Mesenchymal stem cell (in vitro differentiated cells and primary cell): ENCODE measurements around the gene CRIP2.

Experiments used
- DNase-seq: peaks from one replicate; pipeline ENCODE4 v3.0.0-alpha.2; 2013
- H2AFZ ChIP-seq: one replicate; pipeline ENCODE4 v1.6.1; 2013; ENCODE audit warnings: low read depth, mild to moderate bottlenecking, control low read depth, inconsistent platforms, low read length, moderate library complexity
- H2AK5ac ChIP-seq: 2 replicates; pipeline ENCODE4 v1.6.1; 2013; ENCODE audit warnings: low read length, moderate library complexity, mild to moderate bottlenecking, inconsistent platforms; ENCODE audit not compliant: severe bottlenecking
- H2BK120ac ChIP-seq: one replicate; pipeline ENCODE4 v1.6.1; 2013; ENCODE audit warnings: low read depth, mild to moderate bottlenecking, inconsistent platforms, low read length, moderate library complexity
- H2BK12ac ChIP-seq, 2 experiments: one replicate each; pipeline ENCODE4 v1.6.1; 2013; ENCODE audit warnings: inconsistent platforms in 2 of 2, low read length in 2 of 2, mild to moderate bottlenecking in 2 of 2, moderate library complexity in 2 of 2, control low read depth in 1 of 2
- H2BK15ac ChIP-seq: one replicate; pipeline ENCODE4 v1.6.1; 2013; ENCODE audit warnings: mild to moderate bottlenecking, low read depth, inconsistent platforms; ENCODE audit not compliant: poor library complexity, severe bottlenecking
- H2BK5ac ChIP-seq: 2 replicates; pipeline ENCODE4 v1.6.1; 2013; ENCODE audit warnings: low read depth, mild to moderate bottlenecking, low read length, control low read depth, inconsistent platforms; ENCODE audit not compliant: poor library complexity, severe bottlenecking
- H3K14ac ChIP-seq, 2 experiments: one replicate each; pipeline ENCODE4 v1.6.1; 2013; ENCODE audit warnings: inconsistent platforms in 2 of 2, low read length in 2 of 2, control low read depth in 1 of 2, mild to moderate bottlenecking in 1 of 2, moderate library complexity in 1 of 2
- H3K18ac ChIP-seq, 2 experiments: one replicate each; pipeline ENCODE4 v1.6.1; 2013; ENCODE audit warnings: inconsistent platforms in 2 of 2, low read length in 2 of 2, control low read depth in 1 of 2, low read depth in 1 of 2, mild to moderate bottlenecking in 1 of 2
- H3K23ac ChIP-seq, 2 experiments: one replicate each; pipeline ENCODE4 v1.6.1; 2013; ENCODE audit warnings: inconsistent platforms in 2 of 2, low read length in 2 of 2, mild to moderate bottlenecking in 2 of 2, moderate library complexity in 2 of 2, control low read depth in 1 of 2
- H3K27ac ChIP-seq: 2 replicates; pipeline ENCODE4 v1.5.1; 2013; ENCODE audit warnings: mild to moderate bottlenecking, moderate library complexity, low read length, control low read depth, inconsistent platforms; ENCODE audit not compliant: poor library complexity, severe bottlenecking
- H3K27me3 ChIP-seq, 2 experiments: 2 replicates each; pipeline versions ENCODE4 v1.6.1 to v1.7.0; 2013; ENCODE audit warnings: low read length in 2 of 2, mild to moderate bottlenecking in 2 of 2, moderate library complexity in 2 of 2, control low read depth in 1 of 2, inconsistent platforms in 1 of 2; ENCODE audit not compliant: control insufficient read depth in 1 of 2, insufficient read depth in 1 of 2
- H3K36me3 ChIP-seq, 2 experiments: 2 replicates each; pipeline versions ENCODE4 v1.6.1 to v1.7.0; 2013; ENCODE audit warnings: low read length in 2 of 2, control low read depth in 1 of 2, inconsistent platforms in 1 of 2, low read depth in 1 of 2, mild to moderate bottlenecking in 1 of 2; ENCODE audit not compliant: insufficient read depth in 2 of 2, control insufficient read depth in 1 of 2
- H3K4ac ChIP-seq, 2 experiments: one replicate each; pipeline ENCODE4 v1.6.1; 2013; ENCODE audit warnings: inconsistent platforms in 2 of 2, low read length in 2 of 2, mild to moderate bottlenecking in 2 of 2, moderate library complexity in 2 of 2, control low read depth in 1 of 2, low read depth in 1 of 2
- H3K4me1 ChIP-seq: 2 replicates; pipeline ENCODE4 v1.6.1; 2013; ENCODE audit warnings: low read depth, low read length, control low read depth; ENCODE audit not compliant: control insufficient read depth, insufficient read depth
- H3K4me2 ChIP-seq: 2 replicates; pipeline ENCODE4 v1.6.1; 2013; ENCODE audit warnings: low read length, mild to moderate bottlenecking, inconsistent platforms; ENCODE audit not compliant: poor library complexity, severe bottlenecking
- H3K4me3 ChIP-seq, 2 experiments: 2 replicates each; pipeline versions ENCODE4 v1.5.1 to v1.7.0; 2013; ENCODE audit warnings: low read length in 2 of 2, mild to moderate bottlenecking in 2 of 2, control low read depth in 1 of 2, low read depth in 1 of 2; ENCODE audit not compliant: insufficient read depth in 1 of 2
- H3K79me1 ChIP-seq: replicated peaks from 2 replicates; pipeline ENCODE4 v1.6.1; 2013; ENCODE audit warnings: mild to moderate bottlenecking, control low read depth, low read length, inconsistent platforms; ENCODE audit not compliant: poor library complexity, severe bottlenecking
- H3K9ac ChIP-seq: 2 replicates; pipeline ENCODE4 v1.7.0; 2013; ENCODE audit warnings: mild to moderate bottlenecking, low read length, moderate library complexity
- H3K9me3 ChIP-seq: 2 replicates; pipeline ENCODE4 v1.7.0; 2013; ENCODE audit warnings: mild to moderate bottlenecking, low read length; ENCODE audit not compliant: control insufficient read depth
- H4K8ac ChIP-seq: one replicate; pipeline ENCODE4 v1.6.1; 2013; ENCODE audit warnings: inconsistent platforms, mild to moderate bottlenecking, low read length, moderate library complexity
- H4K91ac ChIP-seq: one replicate; pipeline ENCODE4 v1.6.1; 2013; ENCODE audit warnings: mild to moderate bottlenecking, low read length, inconsistent platforms
- WGBS: methylation state at CpG from one replicate; pipeline ENCODE4 v1.1.7; 2013; ENCODE audit warnings: mixed read lengths; 5-methylcytosine and 5-hydroxymethylcytosine counted together

CRIP2 gene

GRCh38 chr14:105472486-105472991 is 2.1 kb upstream of the CRIP2 start:
- H4K8ac ChIP-seq: no peak overlapping the region
- peak overlapping the region in 1 of 2 experiments; percentile 21 for H2BK12ac ChIP-seq
- no peak overlapping the region for H3K27ac ChIP-seq
- H3K4me3 ChIP-seq: no peak overlapping the region
- H3K9me3 ChIP-seq: no peaks in the 10 kb centered on the region
- H3K14ac ChIP-seq: peak overlapping the region in 1 of 2 experiments; percentile 9
- H2BK5ac ChIP-seq: no peak overlapping the region
- no peak overlapping the region for H2AFZ ChIP-seq
- H4K91ac ChIP-seq: peak overlapping the region; percentile 46
- H3K18ac ChIP-seq: peak overlapping the region in 1 of 2 experiments; percentile 8
- H3K23ac ChIP-seq: no peak overlapping the region
- H3K36me3 ChIP-seq: peaks cover 14 to 46% of the 10 kb centered on the region in 2 experiments
- H2BK15ac ChIP-seq: no peak overlapping the region
- WGBS: 96% methylated on average over 12 of the region's 12 CpGs
- peaks cover 13 to 15% of the 10 kb centered on the region in 2 experiments for H3K27me3 ChIP-seq
- H3K4ac ChIP-seq: no peak overlapping the region
- no peak overlapping the region for H3K9ac ChIP-seq
- no peak for DNase-seq
- peaks cover 82% of the 10 kb centered on the region for H3K4me1 ChIP-seq
- H3K4me2 ChIP-seq: no peak overlapping the region
- no peak overlapping the region for H2BK120ac ChIP-seq
- no peaks in the 10 kb centered on the region for H3K79me1 ChIP-seq
- H2AK5ac ChIP-seq: no peak overlapping the region

GRCh38 chr14:105473033-105473676 is 1.5 kb upstream of the CRIP2 start:
- 71% methylated on average over 7 of the region's 7 CpGs for WGBS

GRCh38 chr14:105473677-105474482 is 741 bp upstream of the CRIP2 start:
- Histone ChIP-seq H3K4me3 (peak overlapping the region; percentile 69 to 76), H3K18ac (peak overlapping the region in 1 of 2 experiments; percentile 59), H3K27me3 (peaks cover 13 to 15% of the 10 kb centered on the region in 2 experiments), H2AFZ (no peak overlapping the region), H4K91ac (no peak overlapping the region), H3K27ac (no peak overlapping the region), H3K79me1 (no peaks in the 10 kb centered on the region), H3K4me1 (peaks cover 78% of the 10 kb centered on the region), H4K8ac (no peak overlapping the region), H2BK15ac (no peak overlapping the region), H3K4me2 (peak overlapping the region; percentile 96), H3K9ac (peak overlapping the region; percentile 73), H3K4ac (no peak overlapping the region), H2BK120ac (no peak overlapping the region), H2BK12ac (peak overlapping the region in 1 of 2 experiments; percentile 45), H3K36me3 (peaks cover 8 to 34% of the 10 kb centered on the region in 2 experiments), H2BK5ac (no peak overlapping the region), H3K9me3 (no peaks in the 10 kb centered on the region), H3K14ac (no peak overlapping the region), H2AK5ac (no peak overlapping the region), H3K23ac (no peak overlapping the region)
- peak; percentile 94 for DNase-seq
- 14% methylated on average over 27 of the region's 60 CpGs for WGBS

More at GRCh38 chr14:105473033-105473676, 1.5 kb upstream of the CRIP2 start:
- Histone ChIP-seq H3K27ac (no peak overlapping the region), H2BK12ac (no peak overlapping the region), H3K4me2 (no peak overlapping the region), H4K91ac (no peak overlapping the region), H3K18ac (no peak overlapping the region), H2BK5ac (no peak overlapping the region), H3K4ac (no peak overlapping the region), H3K9me3 (no peaks in the 10 kb centered on the region), H3K14ac (no peak overlapping the region), H3K9ac (no peak overlapping the region), H3K27me3 (peaks cover 13 to 15% of the 10 kb centered on the region in 2 experiments), H2AK5ac (no peak overlapping the region), H3K4me1 (peaks cover 79% of the 10 kb centered on the region), H3K36me3 (peaks cover 9 to 41% of the 10 kb centered on the region in 2 experiments), H2BK120ac (no peak overlapping the region), H4K8ac (no peak overlapping the region), H3K4me3 (no peak overlapping the region), H2BK15ac (peak overlapping the region; percentile 28), H3K23ac (no peak overlapping the region), H2AFZ (no peak overlapping the region), H3K79me1 (no peaks in the 10 kb centered on the region)
- DNase-seq: no peak
